ENCODE measurements around the gene ROBO2.

ROBO2 gene

DNA sequence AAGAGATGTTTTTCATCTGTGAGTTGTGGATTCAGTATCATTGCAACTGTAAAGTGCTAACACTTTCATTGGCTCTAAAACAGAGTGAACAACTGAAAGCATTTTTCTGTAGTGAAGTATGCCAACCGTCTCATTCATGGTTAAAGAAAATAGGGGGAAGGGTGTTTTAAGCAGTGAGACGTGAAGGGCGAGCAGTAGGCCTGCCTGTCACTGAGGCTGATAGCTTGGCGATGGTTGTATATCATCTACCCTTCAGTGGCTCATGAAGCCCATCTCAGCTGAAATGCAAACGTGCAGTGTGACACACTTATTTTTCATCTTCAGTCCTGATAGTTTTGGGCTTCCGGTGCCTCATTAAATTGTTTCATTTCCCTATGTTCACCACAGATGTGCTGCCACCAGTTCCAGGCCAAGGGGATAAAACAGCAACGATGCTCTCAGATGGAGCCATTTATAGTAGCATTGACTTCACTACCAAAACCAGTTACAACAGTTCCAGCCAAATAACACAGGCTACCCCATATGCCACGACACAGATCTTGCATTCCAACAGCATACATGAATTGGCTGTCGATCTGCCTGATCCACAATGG, 562.0 kb downstream of the ROBO2 start:
- DNase-seq, result no peak

DNA sequence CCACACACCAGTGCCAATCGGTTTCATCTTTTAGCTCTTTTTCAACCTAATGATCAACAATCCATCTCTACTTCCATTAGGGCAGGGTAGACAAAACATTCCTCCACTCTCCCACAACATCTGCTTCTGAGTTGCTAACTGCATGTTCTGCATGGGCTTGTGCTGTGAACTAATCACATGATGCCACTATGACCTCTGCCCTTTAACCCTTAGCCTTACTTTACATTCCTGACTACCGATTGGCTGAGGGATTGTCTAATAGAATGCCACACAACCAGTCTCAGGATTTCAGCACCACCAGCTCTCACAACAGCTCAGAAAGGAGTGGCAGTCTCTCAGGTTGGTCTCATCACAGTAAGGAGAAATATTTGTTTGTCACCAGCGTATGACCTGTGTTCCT, 562.8 kb downstream of the ROBO2 start:
- no peak for DNase-seq

DNA sequence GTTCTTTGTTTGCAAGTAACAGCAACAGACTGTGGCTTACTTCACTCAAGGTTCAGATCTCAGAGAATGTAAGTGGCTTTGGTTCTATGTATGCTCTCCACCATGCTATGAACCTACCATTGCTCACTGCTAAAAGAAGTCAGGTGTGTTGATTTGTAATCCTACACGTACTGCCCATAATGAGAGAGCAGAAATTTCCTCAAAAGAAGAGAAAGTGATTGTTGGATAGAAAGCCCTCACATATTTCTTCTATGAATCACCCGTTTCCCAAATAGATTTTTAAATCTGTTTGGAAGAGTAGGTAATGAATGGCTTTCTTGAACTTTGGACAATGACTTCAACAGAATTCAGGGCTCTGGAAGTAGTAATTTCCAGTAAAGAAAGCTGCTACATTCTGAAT, 565.4 kb downstream of the ROBO2 start:
- no peak for DNase-seq

DNA sequence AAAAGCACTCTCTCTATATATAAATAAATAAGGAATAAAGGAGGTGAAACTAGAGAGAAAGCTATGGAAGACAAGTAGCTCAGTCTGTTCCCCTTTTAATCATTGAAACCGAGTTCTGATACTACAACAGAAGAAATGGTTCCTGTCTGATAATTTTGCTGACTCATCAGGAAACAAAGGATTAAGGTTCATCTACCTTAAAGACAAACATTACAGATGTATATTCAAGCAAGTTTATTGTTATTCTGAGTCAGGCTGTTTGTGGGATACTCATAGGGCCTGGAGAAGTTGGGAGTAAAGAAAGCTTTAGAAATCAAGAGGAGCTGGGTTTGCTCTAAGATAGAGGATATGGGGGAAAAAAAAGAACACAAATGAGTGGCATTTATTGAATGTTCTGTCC, 566.0 kb downstream of the ROBO2 start:
- no peak for DNase-seq

DNA sequence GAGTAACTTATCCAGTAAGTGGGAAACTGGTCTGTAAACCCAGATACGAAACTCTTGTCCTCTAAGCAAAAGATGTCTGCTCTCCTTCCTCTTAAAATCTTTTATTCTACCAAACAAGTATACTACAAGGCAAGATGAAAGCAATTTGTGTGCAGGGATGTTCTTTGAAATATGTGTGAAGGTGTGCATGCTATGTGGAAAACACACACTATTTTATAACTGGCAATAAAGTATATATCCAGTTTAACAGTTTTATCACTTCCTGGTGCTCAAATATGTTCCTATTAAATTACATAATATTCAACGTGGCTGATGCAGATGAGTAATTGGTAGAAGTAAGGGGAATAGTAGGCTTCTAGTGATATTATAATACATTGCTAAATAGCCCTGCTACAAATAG, 566.5 kb downstream of the ROBO2 start:
- no peak for DNase-seq

DNA sequence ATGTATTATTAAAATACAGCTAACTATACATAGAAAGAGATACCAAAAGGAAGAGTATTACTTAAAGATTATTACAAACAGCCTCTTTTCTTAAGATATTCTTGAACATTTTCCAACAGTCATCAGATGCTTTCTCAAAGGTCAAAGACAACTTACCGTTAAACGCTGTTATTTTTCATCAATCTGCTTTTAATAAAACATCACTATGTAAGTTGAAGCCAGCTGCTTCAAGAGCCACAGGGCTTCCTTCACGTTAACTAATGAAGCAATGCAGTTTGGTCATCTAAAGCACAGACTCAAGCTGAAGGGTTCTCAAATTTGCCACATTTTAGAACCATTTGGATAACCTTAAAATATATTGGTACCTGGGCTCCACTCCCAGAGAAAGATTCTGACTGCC, 578.8 kb downstream of the ROBO2 start:
- no peak for DNase-seq

DNA sequence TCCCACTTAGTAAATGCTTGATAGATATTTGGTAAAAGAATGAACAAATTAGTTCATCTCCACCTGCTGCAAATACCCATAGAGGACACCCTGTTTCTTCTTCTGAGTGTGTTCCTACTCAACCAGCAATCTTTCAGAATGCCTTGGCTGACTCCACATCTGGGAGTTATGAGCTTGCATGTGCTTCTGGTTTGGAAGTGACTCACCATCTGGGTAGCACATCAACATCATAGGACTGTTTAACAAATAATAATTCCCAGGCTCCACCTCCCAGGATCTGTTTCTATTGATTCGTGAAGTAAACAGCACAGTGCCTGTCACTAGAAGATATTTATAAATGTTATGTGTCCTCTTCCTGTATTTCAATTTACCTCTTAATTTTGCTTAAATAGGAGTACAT, 580.1 kb downstream of the ROBO2 start:
- no peak for DNase-seq

DNA sequence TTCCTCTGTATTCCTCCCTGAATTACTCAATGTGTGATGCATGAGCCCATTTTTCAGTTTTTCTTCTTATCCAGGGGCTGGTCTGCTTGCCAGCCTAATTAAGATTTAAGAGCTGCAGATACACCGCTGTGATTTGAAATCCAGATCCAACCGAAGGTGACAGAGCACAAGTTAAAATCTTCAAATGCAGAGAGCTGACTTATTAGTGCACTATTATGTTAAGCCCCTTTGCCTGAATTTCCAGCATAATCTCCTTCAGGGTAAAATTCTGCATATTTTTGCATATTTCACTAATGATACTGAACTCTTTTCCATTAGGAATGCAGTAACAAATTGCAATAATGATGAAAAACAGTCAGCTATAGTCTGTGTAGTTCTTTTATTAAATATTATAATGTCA, 583.6 kb downstream of the ROBO2 start:
- DNase-seq, result no peak

DNA sequence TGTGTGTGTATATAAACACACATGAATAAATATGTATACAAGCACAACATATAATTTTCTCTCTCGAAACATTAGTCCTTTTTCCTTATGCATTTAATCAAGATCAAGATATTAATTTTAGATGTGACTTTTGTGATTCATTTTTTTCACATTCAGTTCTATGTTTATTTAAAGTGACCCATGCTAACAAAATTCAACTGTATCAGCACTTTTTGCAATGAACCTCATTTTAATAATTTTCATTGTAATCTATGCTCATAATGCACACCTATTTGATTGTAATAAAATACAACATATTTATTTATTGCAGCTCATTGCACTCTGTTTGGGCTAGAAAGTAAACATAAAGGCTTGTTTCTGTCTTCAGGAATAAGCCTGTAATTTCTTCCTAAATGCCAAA, 586.3 kb downstream of the ROBO2 start:
- DNase-seq, result no peak

DNA sequence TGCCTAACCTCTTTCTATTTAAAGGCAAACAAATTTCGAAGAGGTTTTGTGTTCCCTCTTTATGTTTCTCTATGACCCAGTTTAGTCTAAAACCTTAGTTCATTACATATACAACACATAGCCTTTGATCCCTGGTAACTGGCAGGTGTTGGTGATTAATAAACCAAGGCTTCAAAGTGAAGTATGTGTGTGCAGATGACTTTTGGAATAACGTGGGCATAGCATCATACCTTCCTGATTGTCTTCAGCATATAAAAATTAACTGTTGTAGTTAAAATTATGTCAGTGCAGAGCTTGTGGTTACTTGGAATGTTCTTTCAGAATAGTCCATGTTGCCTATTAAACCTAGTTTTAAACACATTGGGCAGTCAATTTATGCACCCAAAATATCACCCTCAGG, 608.3 kb downstream of the ROBO2 start:
- no peak for DNase-seq

DNA sequence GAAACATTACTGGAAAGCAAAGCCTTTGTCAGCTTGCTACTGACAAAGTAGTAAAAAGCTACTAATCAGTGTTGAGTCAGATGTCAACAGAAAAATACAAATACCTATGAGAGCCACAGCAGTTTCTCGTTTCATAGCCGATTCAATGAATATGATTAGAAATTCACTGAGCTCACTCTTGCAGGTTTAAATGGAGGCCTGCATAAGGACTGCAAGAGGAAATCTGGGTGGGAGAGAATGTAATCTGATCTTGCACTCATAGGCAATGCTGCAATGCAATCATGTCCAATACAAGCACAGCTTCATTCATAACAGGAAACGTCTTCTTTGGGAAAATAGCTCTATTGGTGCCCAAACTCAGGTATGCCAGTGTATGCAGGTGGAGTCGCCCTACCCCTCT, 608.8 kb downstream of the ROBO2 start:
- DNase-seq, result no peak

DNA sequence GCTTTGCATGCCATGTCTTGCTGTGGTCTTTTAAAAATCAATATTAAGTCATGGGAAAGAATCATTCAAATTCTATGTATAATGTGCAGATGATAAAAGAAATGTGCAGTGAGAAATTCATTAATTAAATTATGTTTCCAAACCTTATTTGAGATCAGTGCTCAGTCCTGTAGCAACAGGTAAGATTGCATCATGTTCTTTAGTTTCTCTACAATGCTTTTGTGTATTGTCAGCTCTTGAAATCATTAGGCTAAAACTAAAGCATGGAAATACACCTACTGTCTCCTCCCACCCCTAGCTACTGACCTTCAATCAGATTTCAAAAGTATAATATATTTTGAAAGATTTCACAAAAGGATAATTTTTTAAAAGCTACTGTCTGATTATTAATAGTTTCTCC, 612.7 kb downstream of the ROBO2 start:
- no peak for DNase-seq

DNA sequence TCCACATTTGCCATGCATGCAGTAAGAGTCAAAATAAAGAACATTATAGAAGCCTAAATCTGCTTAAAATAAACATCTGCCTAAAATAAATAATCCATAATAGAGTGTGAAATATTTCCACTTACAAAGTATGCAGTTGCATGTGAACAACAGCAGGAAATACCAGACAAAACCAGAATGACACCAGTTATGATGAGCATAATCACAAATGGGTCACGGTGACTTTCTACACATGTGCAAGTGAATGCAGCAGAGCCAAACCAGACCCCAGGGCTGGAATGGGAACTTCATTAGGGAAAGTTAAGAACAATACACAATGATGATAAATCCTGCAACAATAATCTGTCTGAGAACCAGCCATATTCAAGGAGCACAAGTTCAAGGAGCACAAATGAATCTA, 615.5 kb downstream of the ROBO2 start:
- no peak for DNase-seq

DNA sequence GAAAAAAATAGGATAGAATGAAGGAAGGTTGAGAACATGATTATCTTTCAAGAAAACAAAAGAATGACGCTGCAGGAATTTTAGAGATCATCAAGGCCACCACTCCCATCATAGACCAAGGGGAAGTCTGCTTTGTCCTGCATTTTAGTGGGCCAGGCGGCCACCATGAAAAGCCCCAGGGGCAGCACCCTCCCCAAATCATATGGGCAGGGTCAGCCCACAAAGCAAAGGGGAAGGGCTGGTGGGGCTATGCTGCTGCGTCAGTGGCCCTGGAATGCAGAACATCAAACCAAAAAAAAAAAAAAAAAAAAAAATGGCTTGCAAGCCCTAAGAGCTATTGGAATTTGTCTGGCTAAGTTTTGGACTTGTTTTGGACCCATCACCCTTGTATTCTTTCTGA, 620.8 kb downstream of the ROBO2 start:
- DNase-seq, result no peak

DNA sequence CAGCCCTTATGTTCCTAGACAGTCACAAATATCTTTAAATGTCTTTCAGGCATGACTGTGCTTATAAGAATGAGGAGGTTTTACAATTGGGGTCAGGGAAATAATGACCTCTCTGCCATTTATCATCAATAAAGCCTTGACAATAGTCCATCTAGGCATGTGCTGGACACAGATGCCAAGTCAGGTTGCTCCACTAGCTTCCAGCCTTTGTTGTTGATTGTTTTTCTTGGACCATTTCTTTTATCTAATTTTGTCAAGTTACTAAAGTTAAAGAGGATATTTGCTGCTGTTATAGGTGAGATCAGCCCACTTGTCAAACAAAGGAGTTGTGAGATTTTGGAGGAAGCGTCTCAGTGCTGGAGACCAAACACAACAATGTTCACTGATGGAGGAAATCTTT, 628.0 kb downstream of the ROBO2 start:
- DNase-seq, result no peak

DNA sequence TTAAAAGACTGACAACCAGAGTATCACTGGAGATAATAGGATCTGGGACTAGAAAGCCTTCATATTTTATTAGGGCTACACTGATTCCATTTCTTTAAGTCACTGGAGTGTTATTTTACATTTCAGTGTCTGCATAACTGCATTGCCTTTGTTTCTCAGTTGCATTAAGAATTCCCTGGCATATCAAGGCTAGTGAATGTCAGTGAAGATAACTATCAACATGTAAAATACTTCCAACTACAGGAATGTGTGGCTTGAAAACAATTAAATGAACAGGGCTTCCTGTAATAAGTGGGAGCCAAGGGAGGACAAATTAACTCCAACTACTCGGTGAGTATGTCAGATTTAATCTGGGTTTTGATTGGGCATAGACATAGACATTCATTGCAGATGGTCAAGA, 628.5 kb downstream of the ROBO2 start:
- no peak for DNase-seq

DNA sequence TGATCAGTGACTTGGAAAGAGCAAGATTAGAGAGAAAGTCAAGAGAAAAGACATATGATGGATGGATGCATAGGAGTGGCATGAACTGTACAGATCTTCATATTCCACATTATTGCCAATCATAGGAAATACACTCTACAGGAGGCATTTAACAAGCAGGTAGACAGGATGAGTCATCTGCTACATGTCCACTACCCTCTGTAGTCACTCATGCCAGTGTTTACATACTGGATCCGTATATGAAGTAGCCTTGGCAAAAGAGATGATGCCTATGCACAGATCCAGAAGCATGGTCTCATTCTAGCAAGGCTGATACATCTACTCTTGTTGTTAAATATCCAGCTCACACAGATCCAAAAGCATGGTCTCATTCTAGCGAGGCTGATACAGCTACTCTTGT, 632.1 kb downstream of the ROBO2 start:
- DNase-seq, result no peak

DNA sequence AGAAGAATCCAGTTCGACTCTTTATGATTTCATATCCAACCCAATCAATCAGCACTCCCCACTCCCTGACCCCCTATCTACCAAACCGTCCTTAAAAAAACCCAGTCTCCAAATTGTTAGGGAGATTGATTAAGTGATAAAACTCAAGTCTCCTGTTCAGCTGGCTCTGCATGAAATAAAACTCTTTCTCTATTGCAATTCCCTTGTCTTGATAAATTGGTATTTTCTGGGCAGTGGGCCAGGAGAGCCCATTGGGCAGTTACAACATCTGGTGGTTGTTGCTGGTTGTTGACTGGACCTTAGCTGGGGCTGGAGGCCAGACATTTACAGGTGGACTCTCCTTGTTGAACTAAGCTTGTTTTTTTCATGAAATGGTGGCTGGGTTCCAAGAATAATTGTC, 642.3 kb downstream of the ROBO2 start:
- no peak for DNase-seq

DNA sequence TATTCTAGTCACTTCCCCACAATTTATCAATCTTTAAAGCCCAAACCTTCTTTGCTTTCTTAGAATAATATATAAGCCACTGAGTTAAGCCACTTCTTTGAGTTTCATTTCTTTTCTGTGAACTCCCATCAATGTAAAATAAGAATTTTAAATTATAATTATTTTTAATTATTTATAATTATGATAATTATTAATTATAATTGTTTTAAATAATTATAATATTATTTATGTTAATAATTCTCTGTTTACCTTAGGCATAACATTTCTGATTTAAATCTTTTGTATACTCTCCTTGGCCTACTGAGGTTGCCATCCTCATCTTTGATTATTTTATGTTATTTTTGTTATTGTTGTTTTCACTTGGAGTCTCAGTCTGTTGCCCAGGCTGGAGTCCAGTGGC, 644.2 kb downstream of the ROBO2 start:
- DNase-seq, result no peak

DNA sequence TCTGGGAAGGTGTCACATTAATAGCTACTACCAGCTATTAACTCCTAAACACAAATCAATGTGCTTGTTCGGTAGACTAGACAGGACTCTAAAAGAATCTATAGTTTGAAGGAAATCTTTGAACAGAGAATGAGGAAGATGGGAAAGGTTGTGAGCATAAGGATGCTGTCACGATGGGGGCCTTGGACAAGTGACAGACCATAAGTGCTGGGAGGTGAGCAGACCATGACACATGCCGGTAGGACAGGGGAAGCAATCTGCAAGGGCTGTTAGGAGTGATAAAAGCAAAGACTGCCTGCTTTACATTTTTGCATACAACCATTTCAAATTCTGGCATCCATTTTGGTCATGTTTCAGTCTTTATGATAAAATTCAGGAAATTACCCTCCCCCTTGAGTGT, 645.8 kb downstream of the ROBO2 start:
- DNase-seq, result no peak

DNA sequence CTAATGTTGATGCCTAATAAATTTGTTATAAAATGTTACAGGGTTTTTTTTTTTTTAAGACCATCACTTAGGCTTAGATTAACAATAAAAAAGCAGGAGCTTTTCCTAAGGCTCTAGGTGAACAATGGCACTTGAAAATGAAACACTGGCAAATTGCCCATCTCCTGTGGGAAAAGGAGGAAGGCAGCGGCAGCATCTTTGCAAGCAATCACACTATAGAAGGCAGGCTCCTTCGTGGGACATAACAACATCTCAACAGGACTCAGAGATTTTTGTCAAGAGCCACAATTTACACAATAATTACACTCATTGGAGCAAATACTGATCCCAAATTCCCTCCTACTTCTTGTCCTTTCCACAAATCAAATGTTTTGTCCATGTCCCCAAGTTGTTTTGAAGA, 646.7 kb downstream of the ROBO2 start:
- no peak for DNase-seq

DNA sequence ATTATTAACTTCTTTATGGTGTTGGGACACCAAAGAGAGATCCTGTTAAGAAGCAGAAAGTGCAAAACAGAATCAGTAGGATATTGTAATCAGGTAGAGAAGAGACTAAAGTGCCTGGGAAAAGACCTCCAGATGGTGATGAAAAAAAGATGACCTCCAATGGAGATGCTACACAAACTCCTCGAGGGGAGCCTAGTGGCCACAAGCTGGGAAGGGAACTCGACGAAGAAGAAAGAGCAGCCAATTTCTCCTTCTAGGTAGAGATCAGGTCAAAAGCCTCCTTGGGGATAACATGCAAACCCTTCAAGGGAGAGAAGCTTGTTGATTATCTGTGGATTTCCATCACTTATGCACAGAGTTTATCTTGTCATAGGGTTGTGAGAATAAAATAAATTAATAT, 647.6 kb downstream of the ROBO2 start:
- no peak for DNase-seq

DNA sequence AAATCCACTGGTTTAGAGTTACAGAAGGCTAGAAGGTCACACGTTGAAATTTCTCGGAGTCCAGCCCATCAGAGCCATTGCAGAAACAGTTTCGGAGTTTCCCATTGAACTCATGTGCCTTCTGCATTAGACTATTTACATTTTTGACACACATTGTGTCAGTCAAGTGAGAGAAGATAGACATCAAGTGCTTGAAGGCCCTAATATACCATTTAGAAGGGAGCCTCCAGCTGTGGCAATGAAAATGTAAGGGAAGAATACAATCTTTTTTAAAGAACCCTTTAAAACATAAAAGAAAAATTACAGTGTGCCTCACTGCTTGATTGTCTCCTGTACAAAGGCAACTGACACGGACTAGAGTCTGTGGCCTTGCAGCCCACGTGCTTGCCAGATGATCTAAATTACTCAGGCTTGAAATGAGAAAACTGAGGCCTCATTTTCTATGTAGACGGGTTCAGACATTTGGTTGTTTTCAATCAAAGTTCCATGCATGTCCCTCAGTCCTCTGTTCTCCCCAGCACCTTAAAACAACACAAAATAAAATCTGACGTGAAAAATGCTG, 650.5 kb downstream of the ROBO2 start:
- DNase-seq, result no peak

DNA sequence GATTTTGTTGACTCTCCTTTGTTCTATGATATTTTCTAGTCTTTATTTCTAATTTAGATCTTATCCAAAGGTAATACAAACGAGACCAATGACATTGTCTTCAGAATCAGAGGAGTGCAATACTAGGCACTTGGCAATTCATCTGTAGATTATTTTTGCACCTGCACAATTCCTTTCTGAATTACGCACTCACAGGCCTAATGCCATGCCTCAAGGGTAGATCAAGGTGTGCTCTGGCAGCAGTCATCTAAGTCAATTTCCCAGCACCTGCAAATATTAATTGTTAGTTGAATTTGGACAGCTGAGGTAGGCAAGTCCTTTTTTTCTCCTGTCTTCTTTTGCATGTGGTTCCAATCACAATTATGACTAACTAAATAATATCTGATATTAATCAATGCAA, 653.2 kb downstream of the ROBO2 start:
- no peak for DNase-seq

DNA sequence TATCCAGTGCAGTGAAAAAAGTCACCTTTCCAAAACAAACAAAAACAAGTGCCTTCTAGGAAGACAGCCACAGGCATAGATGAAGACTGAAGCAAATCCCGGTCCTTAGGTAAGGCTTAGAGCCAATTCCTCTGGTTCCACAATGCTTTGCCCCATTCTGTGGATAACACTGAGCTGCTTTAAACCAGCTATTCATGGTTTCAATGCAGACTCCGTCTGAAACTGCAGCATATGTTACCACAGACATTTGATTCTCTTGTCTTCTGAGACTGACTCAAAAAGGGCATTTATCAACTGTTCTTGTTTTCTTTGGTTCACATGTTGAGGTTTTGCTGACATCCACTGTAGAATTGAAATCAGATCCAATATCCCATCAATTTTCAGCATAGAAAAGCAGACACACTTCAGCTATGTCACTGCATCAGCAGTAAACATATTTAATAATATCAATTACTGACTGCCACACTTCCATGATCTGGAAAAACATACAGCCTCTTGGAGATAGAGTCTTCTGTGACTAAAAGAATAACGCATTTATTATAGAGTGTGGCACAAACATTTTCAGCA, 659.3 kb downstream of the ROBO2 start:
- no peak for DNase-seq
